ENCODE measurements around the gene CFAP92. TPM values are rescaled to one million over a fixed set of nuclear protein-coding genes. Genes with fewer than 3 reads are reported as not detected.

Gene CFAP92
- total RNA-seq, 1 experiment from 2014 or later: 0.33 TPM

DNA sequence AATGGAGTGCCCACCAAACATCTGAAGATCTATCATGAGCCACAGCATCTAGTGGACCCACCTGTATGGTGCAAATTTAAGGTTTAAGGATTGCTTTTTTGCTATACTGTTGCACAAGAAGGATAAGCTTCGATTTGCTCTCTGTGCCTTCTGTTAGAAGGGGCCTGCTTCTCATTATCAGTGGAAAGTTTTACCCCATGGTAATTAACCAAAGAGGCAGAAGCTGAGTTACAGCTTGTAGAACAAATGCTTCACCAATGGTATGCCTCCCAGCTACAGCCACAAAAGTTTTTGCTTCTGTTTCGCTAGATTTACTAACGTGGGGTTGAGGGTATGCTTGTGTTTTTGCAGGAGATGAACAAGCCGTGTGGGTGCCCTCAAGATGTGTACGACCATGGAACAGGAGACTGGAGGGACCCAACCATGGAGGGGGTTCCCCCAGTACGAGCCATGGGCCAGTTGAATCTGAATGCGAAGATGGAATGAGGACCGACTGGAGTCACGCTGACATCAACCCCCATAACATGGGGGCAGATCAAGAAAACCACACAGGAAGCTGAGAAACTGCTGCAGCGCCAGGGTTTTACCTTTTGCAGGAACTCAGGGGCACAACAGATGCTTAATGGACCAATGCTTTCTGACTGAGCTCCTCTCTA, 70.9 kb downstream of the CFAP92 start:
- Histone ChIP-seq H3K4me3 (ENCODE audit: low read length) (no peak overlapping the region), H3K79me2 (ENCODE audit: low read length) (no peaks in the 10 kb centered on the region), H3K9me3 (ENCODE audit: low read length) (no peaks in the 10 kb centered on the region), H3K9ac (ENCODE audit: low read length) (no peak overlapping the region), H3F3A (ENCODE audit: low read length, unreplicated experiment) (no peaks in the 10 kb centered on the region), H2AFZ (ENCODE audit: low read length) (no peak overlapping the region), H3K27ac (ENCODE audit: low read length) (no peak overlapping the region), H3K36me3 (ENCODE audit: low read depth, low read length) (peaks cover 1% of the 10 kb centered on the region; the same call in 1 of the 2 replicates), H4K20me1 (ENCODE audit: low read length) (no peaks in the 10 kb centered on the region), H3K4me1 (ENCODE audit: insufficient read depth, low read length) (no peaks in the 10 kb centered on the region), H3K4me2 (ENCODE audit: low read length) (no peak overlapping the region), H3K9me2 (replicated peaks; ENCODE audit: low read length) (no peaks in the 10 kb centered on the region), H3K27me3 (ENCODE audit: low read length) (no peaks in the 10 kb centered on the region)
- CTCF ChIA-PET: no interaction called here
- ATAC-seq (no peak), DNase-seq (no peak)
- no TSS peak for BruUV-seq (replicated peaks)
- POLR2A ChIA-PET (ENCODE audit: unreplicated experiment): no interaction called here
- TF ChIP-seq EZH2 (IDR thresholded peaks at IDR 0.05; ENCODE audit: low read length, unreplicated experiment) (no peak), EZH2phosphoT487 (IDR thresholded peaks at IDR 0.05; ENCODE audit: borderline replicate concordance, low read length) (no peak)
- TF ChIP-seq, protein P1, sequence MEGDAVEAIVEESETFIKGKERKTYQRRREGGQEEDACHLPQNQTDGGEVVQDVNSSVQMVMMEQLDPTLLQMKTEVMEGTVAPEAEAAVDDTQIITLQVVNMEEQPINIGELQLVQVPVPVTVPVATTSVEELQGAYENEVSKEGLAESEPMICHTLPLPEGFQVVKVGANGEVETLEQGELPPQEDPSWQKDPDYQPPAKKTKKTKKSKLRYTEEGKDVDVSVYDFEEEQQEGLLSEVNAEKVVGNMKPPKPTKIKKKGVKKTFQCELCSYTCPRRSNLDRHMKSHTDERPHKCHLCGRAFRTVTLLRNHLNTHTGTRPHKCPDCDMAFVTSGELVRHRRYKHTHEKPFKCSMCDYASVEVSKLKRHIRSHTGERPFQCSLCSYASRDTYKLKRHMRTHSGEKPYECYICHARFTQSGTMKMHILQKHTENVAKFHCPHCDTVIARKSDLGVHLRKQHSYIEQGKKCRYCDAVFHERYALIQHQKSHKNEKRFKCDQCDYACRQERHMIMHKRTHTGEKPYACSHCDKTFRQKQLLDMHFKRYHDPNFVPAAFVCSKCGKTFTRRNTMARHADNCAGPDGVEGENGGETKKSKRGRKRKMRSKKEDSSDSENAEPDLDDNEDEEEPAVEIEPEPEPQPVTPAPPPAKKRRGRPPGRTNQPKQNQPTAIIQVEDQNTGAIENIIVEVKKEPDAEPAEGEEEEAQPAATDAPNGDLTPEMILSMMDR (conservative IDR thresholded peaks at IDR 0.05; ENCODE audit: low read depth, low read length): no peak
- intact Hi-C loops (cut with micrococcal nuclease): no loop called here

GRCh38 chr3:128919988-128920387, 73.9 kb downstream of the CFAP92 start:
- no peak overlapping the region for H2AFZ ChIP-seq (ENCODE audit: low read length)
- ChIA-PET POLR2A (ENCODE audit: unreplicated experiment) (no interaction called here), CTCF (no interaction called here)
- H3K4me2 ChIP-seq (ENCODE audit: low read length): no peak overlapping the region
- intact Hi-C loops (cut with micrococcal nuclease): no loop called here
- peaks cover 17% of the 10 kb centered on the region for H3K36me3 ChIP-seq (ENCODE audit: low read depth, low read length)
- no peaks in the 10 kb centered on the region for H3K79me2 ChIP-seq (ENCODE audit: low read length)
- no peaks in the 10 kb centered on the region for H3K9me2 ChIP-seq (replicated peaks; ENCODE audit: low read length)
- H3F3A ChIP-seq (ENCODE audit: low read length, unreplicated experiment): no peaks in the 10 kb centered on the region
- DNase-seq (no peak), ATAC-seq (no peak)
- no peak overlapping the region for H3K27ac ChIP-seq (ENCODE audit: low read length)
- TF ChIP-seq EZH2 (IDR thresholded peaks at IDR 0.05; ENCODE audit: low read length, unreplicated experiment) (no peak), EZH2phosphoT487 (IDR thresholded peaks at IDR 0.05; ENCODE audit: borderline replicate concordance, low read length) (no peak)
- TF ChIP-seq, protein P1 (conservative IDR thresholded peaks at IDR 0.05; ENCODE audit: low read depth, low read length): no peak
- no peaks in the 10 kb centered on the region for H3K9me3 ChIP-seq (ENCODE audit: low read length)
- no TSS peak for BruUV-seq (replicated peaks)
- no peak overlapping the region for H3K4me3 ChIP-seq (ENCODE audit: low read length)
- no peaks in the 10 kb centered on the region for H3K4me1 ChIP-seq (ENCODE audit: insufficient read depth, low read length)
- H3K9ac ChIP-seq (ENCODE audit: low read length): no peak overlapping the region
- no peaks in the 10 kb centered on the region for H3K27me3 ChIP-seq (ENCODE audit: low read length)
- no peaks in the 10 kb centered on the region for H4K20me1 ChIP-seq (ENCODE audit: low read length)

DNA sequence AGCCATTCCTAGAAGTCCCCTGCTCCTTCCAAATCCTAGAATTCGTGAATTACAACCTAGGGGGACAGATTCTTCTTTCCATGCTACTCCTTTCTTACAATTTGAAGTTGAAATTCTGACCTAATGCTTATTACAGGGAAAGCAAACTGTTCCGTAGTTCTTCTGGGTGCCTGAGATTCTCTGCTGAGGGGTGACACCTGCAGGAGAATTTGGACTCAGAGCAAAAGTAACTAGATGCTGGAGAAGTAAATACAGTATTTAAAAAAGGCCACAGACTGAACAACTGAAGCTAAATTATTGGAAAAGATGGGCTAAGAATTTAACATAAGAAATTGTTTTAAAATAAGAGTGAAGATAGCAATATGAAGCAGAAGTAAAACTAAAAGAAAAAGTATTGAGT, 76.6 kb downstream of the CFAP92 start:
- Histone ChIP-seq H3F3A (ENCODE audit: low read length, unreplicated experiment) (no peaks in the 10 kb centered on the region), H3K4me1 (ENCODE audit: insufficient read depth, low read length) (no peaks in the 10 kb centered on the region), H3K79me2 (ENCODE audit: low read length) (no peaks in the 10 kb centered on the region), H2AFZ (ENCODE audit: low read length) (no peak overlapping the region), H3K27ac (ENCODE audit: low read length) (no peak overlapping the region), H3K9me3 (ENCODE audit: low read length) (no peaks in the 10 kb centered on the region), H3K9me2 (replicated peaks; ENCODE audit: low read length) (no peaks in the 10 kb centered on the region), H3K36me3 (ENCODE audit: low read depth, low read length) (peaks cover 19% of the 10 kb centered on the region), H4K20me1 (ENCODE audit: low read length) (no peaks in the 10 kb centered on the region), H3K4me3 (ENCODE audit: low read length) (no peak overlapping the region), H3K4me2 (ENCODE audit: low read length) (no peak overlapping the region), H3K9ac (ENCODE audit: low read length) (no peak overlapping the region), H3K27me3 (ENCODE audit: low read length) (no peaks in the 10 kb centered on the region)
- no TSS peak for BruUV-seq (replicated peaks)
- CTCF ChIA-PET: no interaction called here
- POLR2A ChIA-PET (ENCODE audit: unreplicated experiment): no interaction called here
- ATAC-seq (no peak), DNase-seq (no peak)
- intact Hi-C loops (cut with micrococcal nuclease): no loop called here
- no peak for TF ChIP-seq EZH2phosphoT487 (IDR thresholded peaks at IDR 0.05; ENCODE audit: borderline replicate concordance, low read length)
- TF ChIP-seq, protein P1 (conservative IDR thresholded peaks at IDR 0.05; ENCODE audit: low read depth, low read length): no peak
- TF ChIP-seq EZH2 (IDR thresholded peaks at IDR 0.05; ENCODE audit: low read length, unreplicated experiment): no peak
